ENCODE results near the gene STRIP1. TPM values are rescaled to one million over a fixed set of nuclear protein-coding genes. Genes with fewer than 3 reads are reported as not detected.

Gene STRIP1
- polyA plus RNA-seq, 1 of the 3 experiments (the other 2 are of a cell fraction) = 34.6 TPM

DNA sequence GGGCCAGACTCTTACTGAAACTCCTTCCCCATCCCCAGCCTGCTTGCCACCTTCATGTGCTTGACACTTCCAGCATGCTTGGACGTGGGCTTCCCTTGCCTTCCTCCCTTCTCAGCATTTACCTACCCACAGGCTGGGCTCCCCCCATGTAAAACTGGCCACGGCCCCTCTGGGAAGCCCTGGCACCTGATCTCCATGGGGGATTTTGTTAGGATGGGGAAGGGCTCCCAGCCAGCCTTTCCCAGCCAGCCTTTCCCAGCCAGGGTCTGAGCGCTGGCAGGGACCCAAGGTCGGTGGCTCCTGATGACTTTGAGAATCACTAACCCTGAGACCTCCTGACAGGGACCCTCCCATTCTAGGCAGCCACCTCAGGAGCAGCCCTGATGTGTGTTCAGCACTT is 29.4 kb downstream of the STRIP1 start:
- Histone ChIP-seq H4K20me1 (ENCODE audit: insufficient read depth) (peaks cover 2% of the 10 kb centered on the region; the same call in 1 of the 2 replicates), H3K79me2 (ENCODE audit: insufficient read depth) (no peaks in the 10 kb centered on the region), H3K27me3 (ENCODE audit: insufficient read depth) (no peaks in the 10 kb centered on the region; the same call in 1 of the 2 replicates), H3K9me2 (no peaks in the 10 kb centered on the region), H3K9me3 (no peaks in the 10 kb centered on the region), H3K4me3 (ENCODE audit: low read depth in 2 of 2, low read length in 1 of 2) (no peak overlapping the region), H3K4me1 (ENCODE audit: control insufficient read depth in 1 of 2, insufficient read depth in 2 of 2, low read depth in 1 of 2, low read length in 1 of 2) (peaks cover 6 to 71% of the 10 kb centered on the region in 2 experiments), H3F3A (replicated peaks; ENCODE audit: insufficient read depth) (peaks cover 1% of the 10 kb centered on the region), H3K27ac (ENCODE audit: low read depth in 2 of 2, low read length in 1 of 2) (peak overlapping the region in 1 of 2 experiments; percentile 93; a peak in 1 of 4 replicates), H3K4me2 (no peak overlapping the region), H3K36me3 (replicated peaks in 1 of 2; ENCODE audit: control insufficient read depth in 1 of 2, insufficient read depth in 2 of 2, low read length in 1 of 2) (peaks cover 0 to 10% of the 10 kb centered on the region in 2 experiments), H2AFZ (ENCODE audit: low read depth) (no peak overlapping the region), H3K9ac (no peak overlapping the region)
- no peak for TF ChIP-seq ELF1 (IDR thresholded peaks at IDR 0.05)
- ChIA-PET CTCF (interaction anchor here (1.0 to 42.0 kb wide), 4 partner anchors 13 to 283 kb away, joined by 3 to 1768 read pairs (median 36); partner anchors contain the start of gene UBL4B), POLR2A (no interaction called here)
- no peak for DNase-seq
- WGBS (ENCODE audit: low lambda C conversion rate) = 77% methylated on average over 4 of the region's 4 CpGs

DNA sequence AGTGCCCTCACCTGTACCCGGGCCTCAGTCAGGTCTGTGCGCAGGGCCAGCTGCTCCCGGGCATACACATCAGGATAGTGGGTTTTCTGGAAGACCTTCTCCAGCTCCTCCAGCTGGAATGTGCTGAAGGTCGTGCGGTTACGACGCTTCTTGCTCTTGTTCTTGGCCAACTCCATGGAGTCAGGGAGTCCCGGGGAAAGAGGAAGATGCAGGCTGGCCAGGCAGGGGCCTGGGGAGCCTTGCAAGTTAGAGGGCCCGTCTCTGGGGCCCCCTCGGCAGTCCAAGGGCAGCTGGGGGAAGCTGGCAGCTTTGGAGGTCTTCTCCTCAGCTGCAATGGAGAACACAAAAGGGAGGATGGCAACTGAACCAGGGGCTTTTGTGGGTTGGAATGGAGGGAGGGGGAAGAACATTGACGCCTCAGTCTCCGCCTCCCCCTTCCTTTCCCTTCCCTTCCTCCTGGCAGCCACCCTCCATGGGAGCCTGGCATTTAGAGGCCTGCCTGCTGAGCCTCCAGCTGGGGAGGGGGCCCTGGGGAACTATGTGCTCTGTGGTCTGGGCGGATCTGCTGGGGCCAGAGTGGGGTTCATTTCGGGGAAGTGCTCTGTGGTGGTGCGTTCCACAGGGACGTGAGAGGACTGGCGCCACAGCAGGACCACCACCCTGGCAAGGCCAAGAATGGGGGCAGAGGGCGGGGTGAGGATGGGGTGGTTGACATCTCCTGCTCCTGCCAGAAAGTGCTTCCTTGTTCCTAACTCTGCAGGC is 30.3 kb downstream of the STRIP1 start:
- peaks cover 0 to 10% of the 10 kb centered on the region in 2 experiments for H3K36me3 ChIP-seq (replicated peaks in 1 of 2; ENCODE audit: control insufficient read depth in 1 of 2, insufficient read depth in 2 of 2, low read length in 1 of 2)
- no peaks in the 10 kb centered on the region for H3K79me2 ChIP-seq (ENCODE audit: insufficient read depth)
- DNase-seq = no peak
- ChIA-PET CTCF (interaction anchor here (1.4 to 42.0 kb wide), 4 partner anchors 11 to 425 kb away, joined by 3 to 1768 read pairs (median 17); partner anchors contain the start of gene UBL4B), POLR2A (interaction anchor here (0.8 kb wide), 1 partner anchor 106 kb away, joined by 3 read pairs; no protein-coding TSS in a partner anchor)
- H3K4me1 ChIP-seq (ENCODE audit: control insufficient read depth in 1 of 2, insufficient read depth in 2 of 2, low read depth in 1 of 2, low read length in 1 of 2) = peaks cover 0 to 62% of the 10 kb centered on the region in 2 experiments; a peak in 3 of 4 replicates
- TF ChIP-seq, protein P1, sequence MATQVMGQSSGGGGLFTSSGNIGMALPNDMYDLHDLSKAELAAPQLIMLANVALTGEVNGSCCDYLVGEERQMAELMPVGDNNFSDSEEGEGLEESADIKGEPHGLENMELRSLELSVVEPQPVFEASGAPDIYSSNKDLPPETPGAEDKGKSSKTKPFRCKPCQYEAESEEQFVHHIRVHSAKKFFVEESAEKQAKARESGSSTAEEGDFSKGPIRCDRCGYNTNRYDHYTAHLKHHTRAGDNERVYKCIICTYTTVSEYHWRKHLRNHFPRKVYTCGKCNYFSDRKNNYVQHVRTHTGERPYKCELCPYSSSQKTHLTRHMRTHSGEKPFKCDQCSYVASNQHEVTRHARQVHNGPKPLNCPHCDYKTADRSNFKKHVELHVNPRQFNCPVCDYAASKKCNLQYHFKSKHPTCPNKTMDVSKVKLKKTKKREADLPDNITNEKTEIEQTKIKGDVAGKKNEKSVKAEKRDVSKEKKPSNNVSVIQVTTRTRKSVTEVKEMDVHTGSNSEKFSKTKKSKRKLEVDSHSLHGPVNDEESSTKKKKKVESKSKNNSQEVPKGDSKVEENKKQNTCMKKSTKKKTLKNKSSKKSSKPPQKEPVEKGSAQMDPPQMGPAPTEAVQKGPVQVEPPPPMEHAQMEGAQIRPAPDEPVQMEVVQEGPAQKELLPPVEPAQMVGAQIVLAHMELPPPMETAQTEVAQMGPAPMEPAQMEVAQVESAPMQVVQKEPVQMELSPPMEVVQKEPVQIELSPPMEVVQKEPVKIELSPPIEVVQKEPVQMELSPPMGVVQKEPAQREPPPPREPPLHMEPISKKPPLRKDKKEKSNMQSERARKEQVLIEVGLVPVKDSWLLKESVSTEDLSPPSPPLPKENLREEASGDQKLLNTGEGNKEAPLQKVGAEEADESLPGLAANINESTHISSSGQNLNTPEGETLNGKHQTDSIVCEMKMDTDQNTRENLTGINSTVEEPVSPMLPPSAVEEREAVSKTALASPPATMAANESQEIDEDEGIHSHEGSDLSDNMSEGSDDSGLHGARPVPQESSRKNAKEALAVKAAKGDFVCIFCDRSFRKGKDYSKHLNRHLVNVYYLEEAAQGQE (IDR thresholded peaks at IDR 0.05; ENCODE audit: low read depth, low read length) = no peak
- TF ChIP-seq RFX5 (IDR thresholded peaks at IDR 0.05; ENCODE audit: low read length) = no peak
- no peak for TF ChIP-seq GABPA (IDR thresholded peaks at IDR 0.05; ENCODE audit: low read depth)
- TF ChIP-seq TAF1 (IDR thresholded peaks at IDR 0.05; ENCODE audit: borderline replicate concordance, low read depth, low read length) = no peak
- TF ChIP-seq, protein P2, sequence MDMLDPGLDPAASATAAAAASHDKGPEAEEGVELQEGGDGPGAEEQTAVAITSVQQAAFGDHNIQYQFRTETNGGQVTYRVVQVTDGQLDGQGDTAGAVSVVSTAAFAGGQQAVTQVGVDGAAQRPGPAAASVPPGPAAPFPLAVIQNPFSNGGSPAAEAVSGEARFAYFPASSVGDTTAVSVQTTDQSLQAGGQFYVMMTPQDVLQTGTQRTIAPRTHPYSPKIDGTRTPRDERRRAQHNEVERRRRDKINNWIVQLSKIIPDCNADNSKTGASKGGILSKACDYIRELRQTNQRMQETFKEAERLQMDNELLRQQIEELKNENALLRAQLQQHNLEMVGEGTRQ (IDR thresholded peaks at IDR 0.05; ENCODE audit: borderline replicate concordance, low read depth, low read length) = no peak
- no peak for TF ChIP-seq EZH2phosphoT487 (IDR thresholded peaks at IDR 0.05; ENCODE audit: borderline replicate concordance, low read depth)
- no peak for TF ChIP-seq MXI1 (IDR thresholded peaks at IDR 0.05; ENCODE audit: low read depth, low read length)
- TF ChIP-seq SIN3A (IDR thresholded peaks at IDR 0.05; ENCODE audit: borderline replicate concordance, low read depth, low read length) = no peak
- TF ChIP-seq, protein P3, sequence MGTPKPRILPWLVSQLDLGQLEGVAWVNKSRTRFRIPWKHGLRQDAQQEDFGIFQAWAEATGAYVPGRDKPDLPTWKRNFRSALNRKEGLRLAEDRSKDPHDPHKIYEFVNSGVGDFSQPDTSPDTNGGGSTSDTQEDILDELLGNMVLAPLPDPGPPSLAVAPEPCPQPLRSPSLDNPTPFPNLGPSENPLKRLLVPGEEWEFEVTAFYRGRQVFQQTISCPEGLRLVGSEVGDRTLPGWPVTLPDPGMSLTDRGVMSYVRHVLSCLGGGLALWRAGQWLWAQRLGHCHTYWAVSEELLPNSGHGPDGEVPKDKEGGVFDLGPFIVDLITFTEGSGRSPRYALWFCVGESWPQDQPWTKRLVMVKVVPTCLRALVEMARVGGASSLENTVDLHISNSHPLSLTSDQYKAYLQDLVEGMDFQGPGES (IDR thresholded peaks at IDR 0.05; ENCODE audit: low read depth, low read length) = no peak
- no peak for TF ChIP-seq SMC3 (IDR thresholded peaks at IDR 0.05; ENCODE audit: low read depth, low read length)
- TF ChIP-seq TCF12 (IDR thresholded peaks at IDR 0.05) = no peak
- TF ChIP-seq, protein P4, sequence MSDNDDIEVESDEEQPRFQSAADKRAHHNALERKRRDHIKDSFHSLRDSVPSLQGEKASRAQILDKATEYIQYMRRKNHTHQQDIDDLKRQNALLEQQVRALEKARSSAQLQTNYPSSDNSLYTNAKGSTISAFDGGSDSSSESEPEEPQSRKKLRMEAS (IDR thresholded peaks at IDR 0.05; ENCODE audit: low read depth) = no peak
- TF ChIP-seq GATA2 (CRISPR knock-in tag; IDR thresholded peaks at IDR 0.05) = no peak
- no peak overlapping the region for H3K4me3 ChIP-seq (ENCODE audit: low read depth in 2 of 2, low read length in 1 of 2)
- H3K9ac ChIP-seq = no peak overlapping the region
- no peaks in the 10 kb centered on the region for H3F3A ChIP-seq (replicated peaks; ENCODE audit: insufficient read depth)
- H3K27ac ChIP-seq (ENCODE audit: low read depth in 2 of 2, low read length in 1 of 2) = no peak overlapping the region; a peak in 1 of 4 replicates
- no peak overlapping the region for H3K4me2 ChIP-seq
- no peaks in the 10 kb centered on the region for H3K9me2 ChIP-seq
- no peaks in the 10 kb centered on the region for H3K9me3 ChIP-seq
- H4K20me1 ChIP-seq (ENCODE audit: insufficient read depth) = no peaks in the 10 kb centered on the region
- H3K27me3 ChIP-seq (ENCODE audit: insufficient read depth) = no peaks in the 10 kb centered on the region; the same call in 1 of the 2 replicates
- whole genome bisulfite sequencing (ENCODE audit: low lambda C conversion rate) = 94% methylated on average over 11 of the region's 18 CpGs
- no peak overlapping the region for H2AFZ ChIP-seq (ENCODE audit: low read depth)
